ENCODE results near the gene MOB3C.

Gene MOB3C

DNA sequence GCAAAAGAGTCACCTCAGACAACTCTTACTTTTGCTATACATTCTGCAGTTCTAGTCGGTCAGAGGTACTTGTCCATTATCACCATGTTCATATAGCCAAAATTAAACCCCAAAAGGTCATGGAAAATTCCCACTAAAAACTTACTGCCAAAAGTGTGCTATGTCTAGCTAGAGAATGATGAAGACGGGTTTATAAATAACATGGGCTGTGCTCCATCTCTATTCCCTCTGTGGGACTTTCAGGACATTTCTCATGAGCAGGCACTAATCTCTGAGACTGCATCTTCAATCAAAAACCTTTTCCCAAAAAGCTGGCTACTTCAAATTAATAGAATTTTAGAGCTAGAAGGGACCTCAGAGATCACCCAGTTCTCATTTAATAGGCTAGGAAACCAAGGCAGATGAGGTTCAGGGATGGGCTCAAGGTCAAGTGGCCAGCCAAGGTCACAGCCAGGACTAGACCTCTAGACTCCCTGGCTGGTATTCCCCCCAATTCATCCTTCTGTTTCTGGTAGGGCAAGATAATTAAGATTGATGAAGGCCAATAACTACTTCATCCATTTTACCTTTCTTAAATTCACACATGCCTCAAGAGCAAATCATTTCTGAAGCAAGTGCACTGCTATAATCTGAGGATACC, 21.0 kb upstream of the MOB3C start:
- TF ChIP-seq, protein P1, sequence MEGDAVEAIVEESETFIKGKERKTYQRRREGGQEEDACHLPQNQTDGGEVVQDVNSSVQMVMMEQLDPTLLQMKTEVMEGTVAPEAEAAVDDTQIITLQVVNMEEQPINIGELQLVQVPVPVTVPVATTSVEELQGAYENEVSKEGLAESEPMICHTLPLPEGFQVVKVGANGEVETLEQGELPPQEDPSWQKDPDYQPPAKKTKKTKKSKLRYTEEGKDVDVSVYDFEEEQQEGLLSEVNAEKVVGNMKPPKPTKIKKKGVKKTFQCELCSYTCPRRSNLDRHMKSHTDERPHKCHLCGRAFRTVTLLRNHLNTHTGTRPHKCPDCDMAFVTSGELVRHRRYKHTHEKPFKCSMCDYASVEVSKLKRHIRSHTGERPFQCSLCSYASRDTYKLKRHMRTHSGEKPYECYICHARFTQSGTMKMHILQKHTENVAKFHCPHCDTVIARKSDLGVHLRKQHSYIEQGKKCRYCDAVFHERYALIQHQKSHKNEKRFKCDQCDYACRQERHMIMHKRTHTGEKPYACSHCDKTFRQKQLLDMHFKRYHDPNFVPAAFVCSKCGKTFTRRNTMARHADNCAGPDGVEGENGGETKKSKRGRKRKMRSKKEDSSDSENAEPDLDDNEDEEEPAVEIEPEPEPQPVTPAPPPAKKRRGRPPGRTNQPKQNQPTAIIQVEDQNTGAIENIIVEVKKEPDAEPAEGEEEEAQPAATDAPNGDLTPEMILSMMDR (IDR thresholded peaks at IDR 0.05; ENCODE audit: control insufficient read depth, extremely low read depth, insufficient read depth), result no peak
- H3K4me3 ChIP-seq (ENCODE audit: low read depth, low read length), result no peak overlapping the region
- DNase-seq (ENCODE audit: low read depth), result no peak

DNA sequence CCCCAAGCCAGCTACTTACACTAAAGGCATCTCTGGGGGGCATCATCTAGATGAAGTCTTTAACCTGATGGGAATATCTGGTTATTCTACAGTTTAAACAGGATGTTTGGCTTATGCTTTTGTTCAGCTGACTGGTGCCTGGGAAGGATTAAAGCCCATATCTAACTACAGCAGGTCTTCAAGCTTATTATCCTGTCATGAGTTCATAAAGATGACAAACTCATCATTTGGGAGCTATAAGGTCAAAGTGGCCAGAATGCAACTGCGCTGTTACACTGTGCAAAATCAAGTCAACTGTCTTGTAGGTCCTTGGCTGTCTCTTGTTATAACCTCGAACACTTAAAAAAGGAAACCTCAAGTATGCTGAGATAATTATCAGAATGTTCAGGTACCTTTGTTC, 18.6 kb upstream of the MOB3C start:
- DNase-seq (ENCODE audit: low read depth), result no peak
- TF ChIP-seq, protein P1 (IDR thresholded peaks at IDR 0.05; ENCODE audit: control insufficient read depth, extremely low read depth, insufficient read depth), result no peak
- no peak overlapping the region for H3K4me3 ChIP-seq (ENCODE audit: low read depth, low read length)

DNA sequence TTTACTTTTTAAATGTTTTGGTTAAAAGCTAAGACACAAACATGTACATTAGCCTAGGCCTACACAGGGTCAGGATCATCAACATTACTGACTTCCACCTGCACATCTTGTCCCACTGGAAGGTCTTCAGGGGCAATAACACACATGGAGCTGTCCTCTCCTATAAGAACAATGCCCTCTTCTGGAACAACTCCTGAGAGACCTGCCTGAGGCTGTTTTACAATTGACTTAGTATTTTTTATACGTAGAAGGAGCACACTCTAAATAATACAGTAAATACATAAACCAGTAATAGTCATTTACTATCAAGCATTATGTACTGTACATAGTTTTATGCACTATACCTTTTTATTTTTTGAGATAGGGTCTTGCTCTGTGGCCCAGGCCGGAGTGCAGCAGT, 14.1 kb upstream of the MOB3C start:
- no peak overlapping the region for H3K4me3 ChIP-seq (ENCODE audit: low read depth, low read length)
- no peak for DNase-seq (ENCODE audit: low read depth)
- TF ChIP-seq, protein P1 (IDR thresholded peaks at IDR 0.05; ENCODE audit: control insufficient read depth, extremely low read depth, insufficient read depth), result peak; percentile 13; the same call in 1 of the 2 replicates

DNA sequence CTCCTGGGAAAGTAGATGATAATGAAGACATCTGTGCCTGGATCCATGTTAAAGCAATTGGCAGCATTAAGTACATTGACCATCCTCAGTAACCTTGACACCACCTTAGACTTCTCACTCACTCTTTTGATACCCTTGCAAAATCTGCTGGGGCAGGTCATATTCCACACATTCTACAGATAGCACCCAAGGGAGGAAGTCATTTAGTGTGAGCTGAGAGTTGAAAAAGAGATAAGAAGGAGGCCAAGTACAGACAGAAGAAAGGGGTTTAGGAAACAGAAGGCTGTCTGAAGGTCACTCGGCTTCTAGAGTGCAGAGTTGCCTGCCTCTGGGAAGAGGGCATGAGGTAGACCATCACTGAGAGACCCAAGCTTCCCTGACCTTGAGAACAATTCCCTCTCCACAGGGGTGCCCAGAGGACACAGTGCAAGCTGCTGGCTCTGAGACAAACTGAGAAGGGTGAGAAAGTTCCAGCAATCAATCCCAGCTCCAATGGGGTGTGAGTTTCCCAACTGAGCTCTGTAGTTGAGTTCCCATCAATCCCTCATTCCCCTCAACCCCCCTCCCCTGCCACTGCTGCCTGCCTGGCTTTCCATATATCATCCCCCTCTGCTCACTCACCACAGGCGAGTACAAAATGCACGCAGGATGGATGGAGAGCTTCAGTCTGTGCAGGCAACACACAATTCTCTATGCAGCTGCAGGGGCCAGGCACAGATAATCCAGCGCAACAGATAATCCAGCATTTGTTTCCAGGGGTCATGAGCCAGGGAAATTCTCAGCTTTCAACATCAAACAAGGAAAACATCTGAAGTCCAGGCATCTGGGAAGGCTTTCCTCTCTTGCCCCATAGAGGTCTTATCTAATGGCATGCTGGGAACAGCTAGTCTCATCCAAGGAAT, 7.4 kb upstream of the MOB3C start:
- DNase-seq (ENCODE audit: low read depth), result no peak
- no peak overlapping the region for H3K4me3 ChIP-seq (ENCODE audit: low read depth, low read length)
- TF ChIP-seq, protein P1 (IDR thresholded peaks at IDR 0.05; ENCODE audit: control insufficient read depth, extremely low read depth, insufficient read depth), result no peak

DNA sequence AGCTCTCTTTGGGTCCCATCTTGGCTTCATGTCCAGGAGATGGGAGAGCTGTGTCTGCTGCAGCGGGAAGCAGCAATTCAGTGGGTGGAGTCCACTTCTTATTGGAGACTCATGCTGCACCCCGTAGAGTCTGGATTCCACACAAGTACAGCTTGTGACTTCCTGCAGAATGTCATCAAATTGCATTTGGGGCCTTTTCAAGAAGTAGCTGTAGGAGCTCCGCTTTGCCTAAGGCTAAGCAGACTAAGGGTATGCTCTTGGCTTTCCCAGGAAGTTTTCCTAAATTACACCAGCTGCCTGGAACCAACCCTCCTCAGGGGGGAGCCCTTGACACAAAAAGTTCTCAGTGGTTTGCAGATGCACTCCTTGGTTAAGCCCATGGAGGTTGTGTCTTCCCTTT, 5.7 kb upstream of the MOB3C start:
- DNase-seq (ENCODE audit: low read depth), result no peak
- H3K4me3 ChIP-seq (ENCODE audit: low read depth, low read length), result no peak overlapping the region
- TF ChIP-seq, protein P1 (IDR thresholded peaks at IDR 0.05; ENCODE audit: control insufficient read depth, extremely low read depth, insufficient read depth), result peak; percentile 78

DNA sequence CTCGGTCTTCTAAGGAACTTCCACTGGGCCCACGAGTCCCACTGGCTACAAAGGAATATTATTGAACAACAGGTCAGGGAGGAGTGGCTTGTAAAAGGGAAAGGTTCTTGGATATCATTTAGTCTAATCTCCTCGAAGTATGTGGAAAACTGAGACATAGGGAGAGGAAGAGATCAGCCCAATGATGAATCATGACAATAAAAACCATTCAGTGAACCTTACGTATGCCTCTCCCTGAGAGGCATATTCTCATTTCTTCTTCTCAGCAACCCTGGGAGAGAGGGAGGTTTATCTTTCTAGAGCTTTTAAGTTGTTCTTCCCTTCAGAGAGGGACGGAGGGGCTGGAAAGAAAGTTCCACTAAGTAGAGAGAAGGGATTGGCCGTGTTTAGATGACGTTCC, 5.3 kb upstream of the MOB3C start:
- no peak for DNase-seq (ENCODE audit: low read depth)
- TF ChIP-seq, protein P1 (IDR thresholded peaks at IDR 0.05; ENCODE audit: control insufficient read depth, extremely low read depth, insufficient read depth), result no peak
- no peak overlapping the region for H3K4me3 ChIP-seq (ENCODE audit: low read depth, low read length)

Data from LNCaP clone FGC (cell line).